ENCODE measurements around the gene CAB39.
A peak's percentile ranks its signal among the peaks of the same experiment; 100 is the strongest.

The CAB39 gene

GRCh38 chr2:230712443-230713330 lies at the start of gene CAB39:
TSS of gene CAB39 (plus strand) at chr2:230712842. CDS start at chr2:230760002, 47,160 bp downstream.
- peak; percentile 87 for DNase-seq

GRCh38 chr2:230664128-230664527 lies 48.5 kb upstream of the CAB39 start:
- DNase-seq, result no peak

- DNase-seq, result no peak
Measured at GRCh38 chr2:230664844-230665243, 47.8 kb upstream of the CAB39 start.

- no peak for DNase-seq
Measured at GRCh38 chr2:230665263-230665691, 47.4 kb upstream of the CAB39 start.

- no peak for DNase-seq
Measured at GRCh38 chr2:230666446-230666845, 46.2 kb upstream of the CAB39 start.

- DNase-seq, result no peak
Measured at GRCh38 chr2:230666885-230667712, 45.5 kb upstream of the CAB39 start.

GRCh38 chr2:230668184-230668938 lies 44.3 kb upstream of the CAB39 start:
- DNase-seq, result no peak

- no peak for DNase-seq
Measured at GRCh38 chr2:230668939-230669303, 43.7 kb upstream of the CAB39 start.

GRCh38 chr2:230669386-230669950 lies 43.2 kb upstream of the CAB39 start:
- no peak for DNase-seq

GRCh38 chr2:230671117-230671516 lies 41.5 kb upstream of the CAB39 start:
- no peak for DNase-seq

- no peak for DNase-seq
Measured at GRCh38 chr2:230672836-230673235, 39.8 kb upstream of the CAB39 start.

- no peak for DNase-seq
Measured at GRCh38 chr2:230674401-230674800, 38.2 kb upstream of the CAB39 start.

- DNase-seq, result no peak
Measured at GRCh38 chr2:230674966-230675672, 37.5 kb upstream of the CAB39 start.

- DNase-seq, result no peak
Measured at GRCh38 chr2:230676546-230676945, 36.1 kb upstream of the CAB39 start.

- no peak for DNase-seq
Measured at GRCh38 chr2:230677201-230677946, 35.3 kb upstream of the CAB39 start.

- DNase-seq, result no peak
Measured at GRCh38 chr2:230678018-230678417, 34.6 kb upstream of the CAB39 start.

GRCh38 chr2:230678451-230678850 lies 34.2 kb upstream of the CAB39 start:
- DNase-seq, result no peak

GRCh38 chr2:230680463-230681170 lies 32.0 kb upstream of the CAB39 start:
- no peak for DNase-seq

GRCh38 chr2:230681171-230681545 lies 31.5 kb upstream of the CAB39 start:
- no peak for DNase-seq

- DNase-seq, result no peak
Measured at GRCh38 chr2:230682546-230682945, 30.1 kb upstream of the CAB39 start.
